Measurements from ENCODE around the gene ALG9. TPM values are rescaled to one million over a fixed set of nuclear protein-coding genes. Genes with fewer than 3 reads are reported as not detected.

ALG9 gene
- total and polyA plus RNA-seq, 2 donors (not counting 3 experiments of a cell fraction or from before 2014, with no cell fraction given), result 29.1 to 29.4 TPM

DNA sequence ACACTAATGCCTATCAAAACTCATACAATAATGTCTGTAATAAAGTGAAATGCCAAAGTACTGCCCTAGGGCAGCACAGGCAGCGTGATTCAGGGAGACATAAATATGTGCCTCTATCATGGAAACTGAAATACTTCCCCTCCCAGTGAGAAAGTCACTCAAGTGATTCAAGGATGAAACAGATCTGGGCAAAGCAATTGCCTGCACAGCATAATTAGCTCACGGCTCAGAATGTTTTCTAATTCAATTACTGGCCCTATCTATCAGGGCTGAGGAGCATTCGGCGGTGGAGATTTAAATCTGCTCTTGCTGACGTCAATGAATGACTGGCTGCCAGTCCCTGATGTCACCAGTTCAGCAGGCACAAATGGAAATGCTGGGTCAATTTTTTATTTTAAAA, 77.5 kb downstream of the ALG9 start:
- POLR2A ChIA-PET, result no interaction called here
- Histone ChIP-seq H3K27me3 (ENCODE audit: control insufficient read depth in 2 of 2, insufficient read depth in 2 of 2, low read length in 2 of 2) (no peaks in the 10 kb centered on the region), H3K9ac (replicated peaks; ENCODE audit: extremely low read depth, insufficient read depth, low read length) (no peak overlapping the region), H3K4me3 (replicated peaks in 1 of 3; ENCODE audit: insufficient read depth in 1 of 3, low read depth in 1 of 3, low read length in 3 of 3) (no peak overlapping the region), H3K4me2 (ENCODE audit: insufficient read depth, low read length) (no peak overlapping the region), H4K20me1 (replicated peaks; ENCODE audit: control insufficient read depth, extremely low read depth, insufficient read depth, low read length) (no peaks in the 10 kb centered on the region), H3K79me2 (ENCODE audit: control insufficient read depth, insufficient read depth, low read length) (no peaks in the 10 kb centered on the region), H2AFZ (ENCODE audit: low read depth, low read length) (no peak overlapping the region), H3K4me1 (ENCODE audit: control insufficient read depth, extremely low read depth, insufficient read depth, low read length) (no peaks in the 10 kb centered on the region), H3K27ac (ENCODE audit: insufficient read depth, low read depth, low read length) (no peak overlapping the region), H3K9me3 (replicated peaks; ENCODE audit: control insufficient read depth, insufficient read depth, low read length) (no peaks in the 10 kb centered on the region), H3K36me3 (ENCODE audit: control insufficient read depth in 2 of 2, extremely low read depth in 1 of 2, insufficient read depth in 2 of 2, low read length in 2 of 2) (no peaks in the 10 kb centered on the region), H3K9me1 (replicated peaks; ENCODE audit: control insufficient read depth, extremely low read depth, insufficient read depth, low read length) (no peaks in the 10 kb centered on the region)
- no peak for TF ChIP-seq POLR2AphosphoS5 (IDR thresholded peaks at IDR 0.05; ENCODE audit: insufficient read depth, low read depth, low read length)
- no peak for TF ChIP-seq JUN (IDR thresholded peaks at IDR 0.05; ENCODE audit: borderline replicate concordance, insufficient read depth, insufficient read length, low read depth)
- TF ChIP-seq POLR2A (IDR thresholded peaks at IDR 0.05; ENCODE audit: low read depth, low read length), result no peak
- TF ChIP-seq MAX (IDR thresholded peaks at IDR 0.05; ENCODE audit: insufficient read depth, insufficient read length), result no peak
- no peak for TF ChIP-seq EZH2 (IDR thresholded peaks at IDR 0.05; ENCODE audit: borderline replicate concordance, low read depth, low read length, severe bottlenecking)
- TF ChIP-seq FOS (IDR thresholded peaks at IDR 0.05; ENCODE audit: borderline replicate concordance, insufficient read depth, low read length), result no peak
- no peak for TF ChIP-seq MYC (IDR thresholded peaks at IDR 0.05; ENCODE audit: low read depth, low read length)
- TF ChIP-seq GATA2 (IDR thresholded peaks at IDR 0.05; ENCODE audit: insufficient read depth, insufficient read length, low read depth, low read length), result no peak
- TF ChIP-seq, protein P1, sequence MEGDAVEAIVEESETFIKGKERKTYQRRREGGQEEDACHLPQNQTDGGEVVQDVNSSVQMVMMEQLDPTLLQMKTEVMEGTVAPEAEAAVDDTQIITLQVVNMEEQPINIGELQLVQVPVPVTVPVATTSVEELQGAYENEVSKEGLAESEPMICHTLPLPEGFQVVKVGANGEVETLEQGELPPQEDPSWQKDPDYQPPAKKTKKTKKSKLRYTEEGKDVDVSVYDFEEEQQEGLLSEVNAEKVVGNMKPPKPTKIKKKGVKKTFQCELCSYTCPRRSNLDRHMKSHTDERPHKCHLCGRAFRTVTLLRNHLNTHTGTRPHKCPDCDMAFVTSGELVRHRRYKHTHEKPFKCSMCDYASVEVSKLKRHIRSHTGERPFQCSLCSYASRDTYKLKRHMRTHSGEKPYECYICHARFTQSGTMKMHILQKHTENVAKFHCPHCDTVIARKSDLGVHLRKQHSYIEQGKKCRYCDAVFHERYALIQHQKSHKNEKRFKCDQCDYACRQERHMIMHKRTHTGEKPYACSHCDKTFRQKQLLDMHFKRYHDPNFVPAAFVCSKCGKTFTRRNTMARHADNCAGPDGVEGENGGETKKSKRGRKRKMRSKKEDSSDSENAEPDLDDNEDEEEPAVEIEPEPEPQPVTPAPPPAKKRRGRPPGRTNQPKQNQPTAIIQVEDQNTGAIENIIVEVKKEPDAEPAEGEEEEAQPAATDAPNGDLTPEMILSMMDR (IDR thresholded peaks at IDR 0.05; ENCODE audit: extremely low read depth in 1 of 2, insufficient read depth in 1 of 2, low read depth in 1 of 2, low read length in 2 of 2), result no peak
- no peak for DNase-seq (ENCODE audit: low read depth, low spot score)
- intact Hi-C loops (cut with micrococcal nuclease) (loop anchor here (1.0 kb wide), 1 partner anchor 28 kb away; the partner anchor contains the start of gene PPP2R1B), dilution Hi-C loops (cut with MboI; ENCODE audit: extremely low pct_ligation_motif_present, low sequenced_read_pairs) (no loop called here)
- CTCF ChIA-PET, result interaction anchor here (2.9 kb wide), 1 partner anchor 17 kb away, joined by 13 read pairs; no protein-coding TSS in a partner anchor
- no TSS peak for BruUV-seq (replicated peaks)
- no peak for FAIRE-seq

All from endothelial cell of umbilical vein (primary cell).